HG03342 (cell line): ENCODE measurements around the gene MAF.

Experiments used
- ATAC-seq: cut with Tn5 transposase; IDR thresholded peaks from one replicate; pipeline ENCODE4 v1.9.1; 2021; ENCODE audit warnings: mild to moderate bottlenecking, moderate library complexity; ENCODE audit not compliant: unreplicated experiment

Gene MAF

GRCh38 chr16:79600638-79601091, at the start of gene MAF:
Gene MAF, minus strand, starts transcription at chr16:79600737. Its CDS starts 835 bp downstream, at chr16:79599902.
- ATAC-seq = peak; percentile 50

- no peak for ATAC-seq
Measured at GRCh38 chr16:79648826-79649225, 48.3 kb upstream of the MAF start.

GRCh38 chr16:79647586-79647985, 47.0 kb upstream of the MAF start:
- ATAC-seq = no peak

DNA sequence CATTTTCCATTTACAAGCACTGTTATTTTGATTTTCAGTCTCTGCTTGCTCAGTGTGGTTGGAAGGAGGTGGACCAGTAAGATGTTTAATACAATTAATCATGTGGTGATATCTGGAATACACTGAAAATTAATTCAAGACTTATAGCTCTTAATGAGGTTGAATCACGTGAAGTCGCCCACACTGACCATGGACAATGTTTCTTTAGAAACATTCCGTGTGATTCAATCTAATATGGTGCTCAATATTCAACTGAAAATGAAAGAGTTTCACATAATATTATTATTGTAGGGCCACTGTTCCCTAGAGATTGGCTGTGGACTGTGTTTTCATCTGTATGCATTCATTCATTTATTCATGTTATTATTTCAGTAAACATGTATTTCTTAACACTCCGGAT, 45.2 kb upstream of the MAF start:
- ATAC-seq = no peak

- no peak for ATAC-seq
Measured at GRCh38 chr16:79644971-79645667, 44.6 kb upstream of the MAF start.

DNA sequence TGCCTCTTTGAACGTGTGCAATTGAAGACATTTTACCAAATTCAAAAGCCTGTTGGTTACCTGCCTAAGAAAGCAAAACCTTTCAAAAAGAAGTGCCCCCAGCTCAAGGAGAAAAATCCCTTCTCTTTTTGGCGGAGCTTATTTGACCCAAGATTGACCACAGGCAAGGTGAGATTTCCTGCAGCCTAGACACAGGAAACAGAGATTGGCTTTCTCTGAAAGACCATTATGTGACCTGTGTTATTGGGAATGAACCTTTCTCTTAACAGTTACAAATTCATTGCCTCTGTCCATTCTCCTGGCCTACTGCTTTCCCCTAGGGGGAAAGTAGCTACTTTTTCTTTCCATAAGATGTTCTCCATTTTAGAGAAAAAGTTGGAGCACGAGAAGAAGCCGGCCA, 42.1 kb upstream of the MAF start:
- ATAC-seq = no peak

GRCh38 chr16:79640513-79641360, 40.2 kb upstream of the MAF start:
- no peak for ATAC-seq

- no peak for ATAC-seq
Measured at GRCh38 chr16:79639576-79640311, 39.2 kb upstream of the MAF start.

- no peak for ATAC-seq
Measured at GRCh38 chr16:79638386-79638785, 37.8 kb upstream of the MAF start.

GRCh38 chr16:79635488-79635887, 35.0 kb upstream of the MAF start:
- no peak for ATAC-seq

DNA sequence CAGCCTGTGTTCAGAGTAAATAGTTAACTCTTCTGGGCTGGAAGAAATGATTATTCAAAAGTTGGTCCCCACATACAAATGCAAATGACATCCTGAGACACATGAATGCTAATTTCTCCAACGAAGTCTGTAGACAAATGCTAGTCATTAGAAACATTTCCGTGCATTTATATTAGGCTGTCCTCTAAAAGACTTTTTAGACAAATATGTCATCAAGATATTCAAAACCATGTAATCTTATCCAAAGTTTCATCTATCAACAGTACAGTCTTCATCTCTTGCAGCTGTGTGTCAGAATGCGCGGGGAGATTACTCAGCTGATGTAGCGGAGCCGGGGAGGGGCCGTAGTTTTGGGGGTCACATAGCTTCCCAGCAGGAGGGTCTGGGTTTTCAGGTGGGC, 33.8 kb upstream of the MAF start:
- no peak for ATAC-seq

- no peak for ATAC-seq
Measured at GRCh38 chr16:79632289-79632688, 31.8 kb upstream of the MAF start.

DNA sequence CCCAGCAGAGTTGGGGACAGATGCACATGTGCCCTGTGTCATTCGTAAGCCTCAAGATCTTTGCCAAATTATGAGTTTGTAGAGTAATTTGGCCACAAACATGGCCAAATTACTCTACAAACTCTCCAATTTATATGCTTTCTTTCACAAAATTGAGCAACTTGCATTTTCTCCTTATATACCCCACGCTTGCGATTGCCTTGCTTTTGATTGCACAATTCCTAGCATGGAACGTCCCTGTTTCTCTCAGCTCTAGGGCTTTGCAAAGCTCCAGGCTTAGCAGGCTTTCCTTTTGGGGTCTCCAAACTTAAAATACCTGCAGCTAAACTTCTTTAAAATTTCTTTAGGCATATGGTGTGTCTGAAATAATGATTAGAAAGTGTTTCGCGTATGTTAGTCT, 28.5 kb upstream of the MAF start:
- ATAC-seq = no peak

- ATAC-seq = peak; percentile 92
Measured at GRCh38 chr16:79628501-79628975, 28.0 kb upstream of the MAF start.

DNA sequence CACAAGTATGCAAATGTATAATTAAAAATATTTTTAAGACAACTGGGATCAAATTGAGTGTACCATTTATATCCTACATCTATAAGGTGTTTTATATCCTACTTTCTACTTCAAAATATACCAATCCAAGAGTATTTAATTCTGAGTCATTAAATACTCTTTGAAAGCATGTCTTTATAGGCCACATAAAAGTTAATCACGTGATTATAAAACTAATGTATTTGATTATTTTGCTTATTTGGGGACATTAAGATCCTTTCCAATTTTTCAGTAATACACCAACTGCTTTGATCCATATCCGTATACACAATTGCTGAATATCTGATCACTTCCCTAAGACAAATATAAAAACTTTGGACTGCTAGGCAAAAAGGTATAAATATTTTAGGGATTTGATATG, 26.6 kb upstream of the MAF start:
- ATAC-seq = no peak

GRCh38 chr16:79625738-79626137, 25.2 kb upstream of the MAF start:
- no peak for ATAC-seq

DNA sequence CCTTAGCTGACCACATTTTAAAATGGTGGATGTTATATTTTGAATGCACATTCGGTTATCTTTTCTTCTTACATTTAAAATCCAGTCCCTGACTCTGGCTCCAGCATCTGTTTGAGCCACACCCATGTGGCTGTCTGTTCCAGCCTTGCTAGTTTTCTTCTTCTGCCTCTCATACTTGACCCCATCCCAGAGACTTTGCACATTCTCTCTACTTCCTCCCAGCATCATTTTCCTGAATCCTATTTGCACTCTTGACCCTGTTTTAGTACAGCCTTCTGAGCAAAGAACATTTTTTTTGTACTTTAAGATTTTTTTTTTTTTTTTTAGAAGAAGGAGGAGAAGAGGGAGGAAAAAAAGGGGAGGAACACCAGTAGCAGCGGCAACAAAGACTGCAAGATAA, 23.3 kb upstream of the MAF start:
- ATAC-seq = no peak

DNA sequence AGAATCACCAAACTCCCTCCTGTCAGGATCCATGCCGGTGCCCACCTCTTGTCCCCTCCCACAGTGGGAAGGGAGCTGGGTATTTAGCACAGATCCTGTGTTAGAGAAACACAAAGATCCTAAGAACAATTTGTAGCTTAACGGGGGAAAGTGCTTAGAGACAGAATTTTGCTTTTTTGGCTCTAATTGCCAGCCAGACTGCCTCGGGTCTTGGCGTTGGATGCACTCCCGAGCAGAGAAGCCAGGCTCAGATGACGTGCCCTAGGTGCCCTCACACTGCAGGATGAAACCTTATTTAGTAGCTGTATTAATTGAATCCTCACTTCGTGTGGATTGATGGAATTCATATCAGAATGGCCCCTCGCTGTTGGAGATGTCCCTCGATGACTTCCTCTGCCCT, 22.5 kb upstream of the MAF start:
- no peak for ATAC-seq

- no peak for ATAC-seq
Measured at GRCh38 chr16:79621027-79621426, 20.5 kb upstream of the MAF start.

- no peak for ATAC-seq
Measured at GRCh38 chr16:79618692-79619050, 18.1 kb upstream of the MAF start.

- no peak for ATAC-seq
Measured at GRCh38 chr16:79618041-79618691, 17.6 kb upstream of the MAF start.
